ENCODE measurements around the gene NUDCD2. TPM values are rescaled to one million over a fixed set of nuclear protein-coding genes. Genes with fewer than 3 reads are reported as not detected.
"Not testable (repeated sequence)": the region's sequence is repeated elsewhere in the genome, so short reads cannot be mapped to it uniquely, and the experiment has no call there.

The NUDCD2 gene
- total RNA-seq, 2 donors from 2014 or later = 15.7 to 16.4 TPM

DNA sequence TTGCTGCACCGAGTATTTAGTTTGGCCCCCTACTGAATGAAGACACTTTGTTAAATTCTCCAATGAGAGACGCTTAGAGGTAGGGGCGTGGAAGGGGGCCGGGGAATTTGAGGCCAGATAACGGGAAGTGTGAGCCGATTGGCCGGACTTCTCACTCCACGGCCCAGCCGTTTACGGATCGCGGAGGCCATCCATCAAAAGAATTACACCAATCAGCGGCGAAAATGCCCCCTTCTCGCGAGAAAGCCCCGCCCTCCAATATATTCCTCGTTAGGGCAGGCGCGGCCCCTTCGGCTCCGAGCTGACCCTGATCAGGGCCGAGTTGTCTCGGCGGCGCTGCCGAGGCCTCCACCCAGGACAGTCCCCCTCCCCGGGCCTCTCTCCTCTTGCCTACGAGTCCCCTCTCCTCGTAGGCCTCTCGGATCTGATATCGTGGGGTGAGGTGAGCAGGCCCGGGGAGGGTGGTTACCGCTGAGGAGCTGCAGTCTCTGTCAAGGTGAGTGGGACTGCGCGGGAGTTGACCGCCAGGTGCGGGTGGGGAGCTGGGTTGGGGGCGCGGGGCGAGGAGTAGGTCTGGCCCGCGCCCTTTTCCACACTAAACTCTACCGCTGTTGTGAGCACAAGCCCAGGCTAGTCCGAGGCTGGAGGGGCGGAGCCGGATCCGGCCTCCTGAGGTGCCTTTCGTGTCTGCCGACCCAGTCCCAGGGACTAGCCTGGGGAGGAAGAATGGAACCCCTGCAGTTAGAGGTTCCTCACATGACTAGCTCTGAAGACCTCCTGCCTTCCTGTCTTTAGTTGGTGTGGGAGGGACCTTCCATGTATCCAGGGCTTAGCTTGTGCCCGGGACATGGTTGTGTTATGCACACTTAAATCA lies 22.4 kb downstream of the NUDCD2 start, which contains the start of gene CCNG1:
Gene CCNG1, plus strand, starts transcription at position 287 of the 874 bp plus-strand sequence. CDS start 1,662 bp downstream, outside the sequence.
- intact Hi-C loops (cut with DNase I) = no loop called here
- ATAC-seq (peak; percentile 96 to 99), DNase-seq (peak; percentile 96)

DNA sequence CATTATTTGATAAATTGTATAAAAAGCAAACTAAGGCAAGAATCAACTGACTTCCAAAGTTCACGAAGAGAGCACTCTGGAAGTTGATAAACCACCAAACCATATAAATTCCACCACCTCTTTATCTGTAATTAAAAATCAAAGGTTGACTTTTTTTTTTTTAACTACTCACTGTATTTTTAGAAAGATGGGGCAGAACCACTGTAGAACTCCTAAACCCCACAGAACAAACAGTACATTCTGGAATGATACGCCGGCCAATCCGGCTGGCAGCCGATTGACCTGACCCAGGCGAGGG lies 22.9 kb downstream of the NUDCD2 start:
- no peak for ATAC-seq

DNA sequence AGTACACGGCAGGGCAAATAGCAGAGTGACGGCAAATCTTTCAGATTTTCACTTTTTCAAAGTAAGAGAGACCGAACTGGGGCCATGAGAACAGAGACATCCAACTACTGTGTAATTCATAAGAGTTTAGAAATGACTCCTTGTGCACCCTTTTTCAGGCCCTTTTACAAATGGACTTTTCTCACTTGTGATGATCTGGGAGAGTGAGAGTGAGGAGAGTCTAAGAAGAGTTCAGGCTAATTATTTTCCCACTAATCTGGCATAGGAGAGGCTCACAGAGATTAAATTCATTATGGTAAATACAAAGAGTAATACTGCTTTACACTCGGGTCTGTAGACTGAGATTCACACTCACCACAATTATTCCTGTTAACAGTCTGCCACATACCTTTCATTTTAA lies 23.4 kb downstream of the NUDCD2 start:
- DNase-seq = no peak
- intact Hi-C loops (cut with DNase I) = no loop called here
- ATAC-seq = no peak

More for the DNA sequence above, 22.9 kb downstream of the NUDCD2 start:
- no peak for DNase-seq
- intact Hi-C loops (cut with DNase I) = no loop called here

DNA sequence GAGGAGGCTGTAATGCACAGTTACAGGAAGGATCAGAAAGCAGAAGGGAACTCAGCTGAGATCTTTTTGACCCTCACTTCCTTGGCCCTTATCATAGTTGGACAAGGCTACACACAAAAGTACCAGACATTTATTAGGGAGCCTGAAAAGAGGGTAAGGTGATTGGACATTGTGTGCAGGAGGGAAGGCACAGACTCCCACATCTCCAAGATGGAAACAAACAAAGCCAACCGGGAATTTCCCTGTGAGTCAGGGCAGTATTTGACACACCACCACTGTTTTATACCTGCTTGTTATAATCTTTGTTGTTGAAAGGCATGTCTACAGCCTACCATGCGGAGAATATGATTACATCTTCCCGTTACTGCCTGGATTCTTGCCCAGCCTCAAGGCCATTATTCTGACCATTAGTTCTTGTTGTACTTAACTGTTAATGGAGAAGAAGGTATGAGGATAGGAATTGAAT lies 25.5 kb downstream of the NUDCD2 start:
- intact Hi-C loops (cut with DNase I) = no loop called here
- DNase-seq (no peak), ATAC-seq (no peak)

DNA sequence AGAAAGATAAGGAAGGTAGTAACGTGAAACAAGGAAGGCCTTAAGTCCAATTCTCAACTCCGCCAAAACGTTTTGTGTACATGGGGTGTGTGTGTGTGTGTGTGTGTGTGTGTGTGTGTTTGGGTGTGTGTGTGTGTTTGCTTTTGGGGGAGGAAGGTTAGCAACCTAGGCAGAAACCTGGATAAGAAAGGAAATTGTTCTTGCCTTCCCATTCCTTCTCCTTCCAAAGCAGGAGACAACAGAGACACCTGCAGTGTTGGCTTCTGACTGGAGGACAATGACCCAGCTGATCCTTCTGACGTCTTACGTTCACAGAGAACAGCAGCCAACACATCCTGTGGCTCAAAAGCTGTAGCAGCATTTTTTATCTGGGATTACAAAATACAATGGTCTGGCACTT lies 26.6 kb downstream of the NUDCD2 start:
- intact Hi-C loops (cut with DNase I) = no loop called here
- DNase-seq = no peak
- no peak for ATAC-seq

DNA sequence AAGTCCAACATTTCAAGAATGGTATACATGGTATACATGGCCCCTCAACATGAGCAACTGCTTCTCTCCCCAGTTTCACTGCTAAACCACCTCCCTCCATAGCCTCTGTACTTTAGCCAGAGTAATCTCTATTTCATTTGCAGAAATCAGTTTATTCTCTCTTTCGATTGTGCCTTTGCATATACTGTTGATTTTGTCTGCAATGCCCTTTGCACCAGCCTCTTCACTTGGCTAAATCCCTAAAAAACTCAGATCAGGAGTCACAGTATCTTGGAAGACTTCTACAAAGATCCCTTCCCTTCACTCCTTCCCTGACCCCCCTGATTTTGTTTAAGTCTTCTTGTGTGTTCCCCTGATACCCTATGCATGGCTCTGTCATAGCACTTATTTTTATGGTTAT lies 27.4 kb downstream of the NUDCD2 start:
- DNase-seq (no peak), ATAC-seq (no peak)
- intact Hi-C loops (cut with DNase I) = no loop called here

DNA sequence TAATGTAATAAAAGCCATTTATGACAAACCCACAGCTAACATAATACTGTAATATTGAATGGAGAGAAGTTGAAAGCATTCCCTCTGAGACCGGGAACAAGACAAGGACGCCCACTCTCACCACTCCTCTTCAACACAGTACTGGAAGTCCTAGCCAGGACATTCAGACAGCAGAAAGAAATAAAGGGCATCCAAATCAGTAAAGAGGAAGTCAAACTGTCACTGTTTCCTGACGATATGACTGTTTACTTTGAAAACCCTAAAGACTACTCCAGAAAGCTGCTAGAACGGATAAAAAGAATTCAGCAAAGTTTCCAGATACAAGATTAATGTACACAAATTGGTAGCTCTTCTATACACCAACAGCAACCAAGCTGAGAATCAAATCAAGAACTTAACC lies 33.8 kb downstream of the NUDCD2 start:
- intact Hi-C loops (cut with DNase I); DNase-seq; ATAC-seq: not testable (repeated sequence)

DNA sequence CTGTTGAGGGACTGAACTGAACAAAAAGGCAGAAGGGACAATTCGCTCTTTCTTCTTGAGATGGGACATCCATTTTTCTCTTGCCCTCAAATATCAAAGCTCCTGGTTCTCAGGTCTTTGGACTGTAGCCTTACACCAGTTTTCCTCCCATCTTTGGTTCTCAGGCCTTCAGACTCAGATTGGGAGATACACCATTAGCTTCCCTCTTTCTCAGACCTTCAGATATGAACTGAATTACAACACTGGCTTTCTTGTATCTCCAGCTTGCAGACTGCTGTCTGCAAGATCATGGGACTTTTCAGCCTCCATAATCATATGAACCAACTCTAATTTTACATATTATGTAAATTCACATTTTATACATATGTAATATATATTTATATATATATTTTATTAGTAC lies 35.1 kb downstream of the NUDCD2 start:
- intact Hi-C loops (cut with DNase I) = no loop called here
- ATAC-seq (no peak), DNase-seq (no peak)

DNA sequence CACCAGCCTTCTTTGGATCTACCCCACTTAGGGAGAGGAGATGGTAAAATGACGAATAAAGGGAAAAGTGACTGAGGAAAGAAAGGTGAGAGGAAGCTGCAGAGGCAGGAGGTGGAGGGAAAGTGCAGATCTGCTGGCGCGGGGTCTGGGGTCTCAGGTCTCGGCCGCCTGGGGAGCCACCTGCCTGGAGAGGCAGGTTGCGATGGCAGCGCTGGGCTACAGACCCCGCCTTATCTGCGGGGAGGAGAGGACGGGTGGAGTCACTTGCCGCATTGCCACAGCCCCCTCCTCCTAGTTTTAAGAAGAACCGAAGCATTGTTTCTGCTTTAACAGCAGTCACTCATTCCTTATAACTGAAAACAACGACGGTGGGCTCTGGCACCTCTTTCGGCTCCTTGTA lies 44.2 kb downstream of the NUDCD2 start:
- intact Hi-C loops (cut with DNase I); DNase-seq; ATAC-seq: not testable (repeated sequence)

DNA sequence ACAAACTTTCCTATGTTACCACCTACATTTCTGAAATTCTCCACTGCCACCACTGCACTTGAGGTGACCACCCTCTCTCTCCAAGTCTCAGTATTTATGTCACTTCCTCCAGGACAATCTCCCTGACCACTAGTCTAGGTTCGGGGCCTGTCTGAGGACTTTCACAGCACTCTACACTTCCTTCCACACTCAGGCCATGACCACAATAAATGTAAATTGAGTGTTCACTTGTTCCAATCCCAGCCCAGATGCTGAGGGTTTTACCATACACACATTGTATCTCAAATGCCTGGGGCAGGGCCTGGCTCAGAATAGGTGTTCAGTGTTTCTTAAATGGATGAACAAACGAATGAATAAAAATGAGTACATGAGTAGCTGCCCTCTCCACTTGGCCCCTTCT lies 49.4 kb downstream of the NUDCD2 start:
- no peak for DNase-seq
- intact Hi-C loops (cut with DNase I) = no loop called here
- no peak for ATAC-seq

DNA sequence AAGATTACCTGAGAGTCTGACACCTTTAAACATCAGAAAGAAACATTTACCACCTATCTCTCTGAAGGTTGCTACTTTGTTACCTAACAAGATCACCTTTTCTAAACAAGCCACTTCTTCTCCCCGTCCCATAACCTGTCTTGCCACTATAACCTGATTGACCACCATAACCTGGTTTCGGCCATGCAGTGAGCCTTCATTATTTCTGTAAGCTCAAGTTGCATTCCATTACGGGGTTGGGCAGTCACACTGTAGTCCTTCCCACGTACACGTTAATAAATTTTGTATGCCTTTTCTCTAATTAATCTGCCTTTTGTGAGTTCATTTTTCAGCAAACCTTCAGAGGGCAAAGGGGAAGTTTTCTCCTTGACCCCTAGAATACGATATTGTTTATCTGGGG lies 50.5 kb downstream of the NUDCD2 start:
- intact Hi-C loops (cut with DNase I) = no loop called here
- DNase-seq = no peak
- ATAC-seq = no peak

DNA sequence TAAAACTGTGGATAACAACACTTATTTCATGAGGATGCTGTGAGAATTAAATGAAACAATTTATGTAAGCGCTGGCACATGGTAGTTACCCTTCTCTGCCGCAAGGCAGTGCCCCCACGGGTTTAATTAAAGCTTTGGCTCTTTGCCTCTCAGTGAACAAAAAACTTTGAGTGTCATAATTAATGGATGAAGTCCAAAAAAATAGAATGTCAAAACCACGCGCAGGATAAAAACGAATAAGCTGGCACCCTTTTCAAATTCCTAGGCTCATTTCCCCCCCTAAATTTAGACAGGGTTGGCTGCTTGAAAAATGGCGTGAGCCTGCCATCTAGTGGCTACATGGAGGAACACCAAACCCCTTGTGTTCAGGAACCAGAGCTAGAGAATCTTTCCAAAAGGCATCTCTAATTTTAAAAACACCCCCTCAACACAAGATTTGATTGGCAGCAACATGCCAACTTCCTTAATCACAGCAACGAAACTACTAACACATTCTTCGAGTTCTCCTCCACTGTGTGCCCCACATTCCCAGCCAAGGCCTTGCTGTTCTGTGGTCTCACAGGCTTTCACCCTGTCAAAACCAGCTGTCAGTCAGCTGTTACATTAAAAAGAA lies 51.5 kb downstream of the NUDCD2 start:
- peak; percentile 52 for DNase-seq
- peak; percentile 88 to 93 for ATAC-seq
- intact Hi-C loops (cut with DNase I) = no loop called here

DNA sequence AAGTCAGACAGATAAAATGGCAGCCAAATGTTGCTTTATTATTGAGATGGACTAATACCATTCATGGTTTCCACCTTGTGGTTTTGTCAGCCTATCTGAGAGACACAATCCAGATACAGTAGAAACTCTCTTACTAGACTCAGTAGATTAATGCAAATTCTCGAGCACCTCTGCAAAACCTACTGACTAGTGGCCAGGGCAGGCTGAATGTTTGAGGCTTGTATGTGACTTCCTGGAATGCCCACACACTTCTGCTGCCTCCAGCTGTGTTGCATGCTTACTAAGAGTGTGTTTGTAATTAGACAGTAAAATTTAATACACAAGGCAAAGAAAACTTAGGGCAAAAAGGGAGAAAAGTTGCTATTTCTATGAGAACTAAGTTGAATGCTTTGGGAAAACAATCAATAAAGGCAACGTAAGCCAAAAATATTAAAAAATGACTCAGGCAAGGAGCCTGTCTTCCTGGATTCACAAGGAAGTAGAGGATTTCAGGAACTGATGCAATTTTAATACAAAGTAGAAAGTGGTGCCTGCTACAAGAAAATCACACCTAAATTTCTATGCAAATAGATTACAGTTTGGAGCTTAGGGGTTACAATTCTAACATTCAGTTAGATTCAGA lies 52.8 kb downstream of the NUDCD2 start:
- ATAC-seq (no peak), DNase-seq (no peak)
- intact Hi-C loops (cut with DNase I) = no loop called here

DNA sequence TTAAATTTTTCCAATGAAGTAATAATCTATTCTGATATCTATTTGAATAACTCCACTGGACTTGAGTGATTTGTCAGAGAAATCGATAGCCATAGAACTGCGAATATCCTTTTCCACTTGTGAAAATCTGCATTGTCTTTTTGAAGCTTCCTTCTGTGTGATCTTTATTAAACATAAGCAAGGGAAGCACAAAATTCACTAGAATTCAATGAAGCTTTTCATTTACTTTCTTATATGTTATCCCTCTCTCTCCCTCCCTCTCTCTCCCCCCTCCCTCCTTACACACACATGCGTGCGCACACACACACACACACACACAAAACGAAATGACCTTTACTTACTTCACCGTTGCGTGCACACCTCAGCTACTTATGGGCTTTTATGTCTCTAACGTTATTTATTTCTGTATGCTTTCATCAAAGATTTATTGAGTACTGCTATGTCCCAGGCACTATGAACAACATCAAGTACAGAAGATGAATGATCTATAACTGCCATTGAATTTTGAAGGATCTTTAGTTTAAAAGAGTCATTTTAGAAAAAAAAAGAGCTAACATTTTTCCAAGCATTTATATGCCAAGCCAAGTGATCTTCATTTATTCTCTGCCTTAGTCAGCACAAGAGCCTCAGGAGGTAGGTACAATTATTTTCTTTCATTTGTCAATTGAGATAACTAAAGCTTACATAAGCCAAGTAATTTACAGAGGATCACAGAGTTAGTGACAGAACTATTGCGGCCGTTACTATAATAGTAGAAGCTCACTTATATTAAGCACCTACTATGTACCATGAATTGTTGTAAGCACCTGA lies 55.3 kb downstream of the NUDCD2 start:
- intact Hi-C loops (cut with DNase I) = no loop called here
- ATAC-seq (no peak), DNase-seq (no peak)

DNA sequence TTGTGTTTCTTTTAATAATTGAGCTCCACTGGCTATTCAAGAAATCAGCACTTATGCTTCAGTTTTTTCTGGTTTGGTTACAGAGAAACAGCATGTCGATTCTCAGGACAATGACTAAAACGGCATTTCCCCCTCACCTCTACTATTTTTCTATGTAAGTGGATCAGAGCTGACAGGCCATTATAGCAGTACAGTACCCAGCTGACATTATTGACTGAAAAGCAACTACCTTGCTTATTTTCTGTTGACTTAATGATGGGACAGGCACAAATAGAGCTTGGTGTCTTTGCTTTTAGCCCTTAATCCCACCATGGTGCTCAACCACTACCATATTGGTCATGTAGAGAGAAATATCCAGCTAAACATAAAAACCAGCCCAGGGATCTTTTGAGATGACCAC lies 57.9 kb downstream of the NUDCD2 start:
- intact Hi-C loops (cut with DNase I) = no loop called here
- DNase-seq = no peak
- ATAC-seq = no peak

DNA sequence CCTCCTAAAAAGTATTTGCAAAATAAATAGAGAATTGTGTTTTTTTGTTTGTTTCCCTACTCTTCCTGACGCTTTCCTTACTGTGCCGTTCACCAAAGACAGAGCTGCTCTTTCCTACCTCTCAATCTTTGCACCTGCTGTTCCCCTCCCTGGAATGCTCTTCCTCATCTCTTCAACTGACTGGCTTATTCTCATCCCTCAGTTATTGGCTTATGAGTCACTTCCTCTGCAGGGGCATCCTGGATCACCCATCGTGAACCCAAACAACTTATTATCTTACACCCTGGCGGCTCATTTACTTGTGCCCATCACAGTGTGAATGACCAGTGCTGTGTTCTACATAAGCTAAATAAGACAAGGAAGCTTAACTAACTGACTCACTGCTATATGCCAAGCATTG lies 58.6 kb downstream of the NUDCD2 start:
- no peak for DNase-seq
- intact Hi-C loops (cut with DNase I) = no loop called here
- no peak for ATAC-seq

DNA sequence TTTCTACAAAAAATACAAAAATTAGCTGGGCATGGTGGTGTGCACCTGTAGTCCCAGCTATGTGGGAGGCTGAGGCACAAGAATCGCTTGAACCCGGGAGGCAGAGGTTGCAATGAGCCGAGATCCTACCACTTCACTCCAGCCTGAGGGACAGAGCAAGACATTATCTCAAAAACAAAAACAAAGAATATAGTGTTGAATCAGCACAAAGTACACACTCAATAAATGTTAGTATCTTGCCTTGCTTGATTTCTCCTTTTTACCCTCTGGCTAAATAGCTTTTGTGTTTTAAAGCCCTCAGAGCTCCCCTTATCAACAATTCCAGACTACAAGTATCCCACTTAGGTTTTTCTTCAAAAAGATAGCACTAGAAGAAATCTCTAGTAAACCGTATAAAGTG lies 60.0 kb downstream of the NUDCD2 start:
- DNase-seq (no peak), ATAC-seq (no peak)
- intact Hi-C loops (cut with DNase I) = no loop called here

DNA sequence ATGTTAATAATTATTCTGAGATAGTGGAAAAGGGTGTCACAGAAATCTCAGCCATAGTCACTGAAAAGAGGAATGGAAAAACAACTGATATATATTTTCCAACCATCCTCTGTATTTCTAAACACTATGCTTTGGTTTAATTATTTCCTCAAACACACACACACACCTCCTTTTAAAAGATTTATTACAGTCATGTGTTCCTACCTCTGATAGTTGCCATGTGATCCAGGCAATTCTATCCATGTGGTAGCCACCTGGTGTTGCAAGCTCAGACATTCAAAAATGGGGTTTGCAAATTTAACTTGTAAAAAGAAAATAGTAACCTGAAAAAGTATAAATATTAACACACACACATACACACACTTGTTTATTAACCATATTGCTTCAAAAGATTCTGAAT lies 62.5 kb downstream of the NUDCD2 start:
- ATAC-seq = no peak
- no peak for DNase-seq
- intact Hi-C loops (cut with DNase I) = no loop called here

DNA sequence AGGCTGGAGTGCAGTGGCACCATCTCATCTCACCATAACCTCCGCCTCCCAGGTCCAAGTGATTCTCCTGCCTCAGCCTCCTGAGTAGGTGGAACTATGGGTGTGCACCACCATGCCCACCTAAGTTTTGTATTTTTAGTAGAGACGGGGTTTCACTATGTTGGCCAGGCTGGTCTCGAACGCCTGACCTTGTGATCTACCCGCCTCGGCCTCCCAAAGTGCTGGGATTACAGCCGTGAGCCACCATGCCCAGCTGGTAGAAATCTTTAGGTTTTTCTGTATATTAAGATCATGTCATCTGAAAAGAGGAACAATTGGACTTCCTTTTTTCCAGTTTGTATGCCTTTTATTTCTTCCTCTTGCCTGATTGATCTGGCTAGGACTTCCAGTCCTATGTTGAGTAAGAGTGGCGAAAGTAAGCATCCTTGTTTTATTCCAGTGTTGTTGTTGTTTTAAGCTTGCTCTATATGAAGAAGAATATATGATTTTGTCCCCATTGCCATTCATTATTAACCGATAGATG lies 63.0 kb downstream of the NUDCD2 start:
- DNase-seq; ATAC-seq; intact Hi-C loops (cut with DNase I): not testable (repeated sequence)

Measured in left cardiac atrium (tissue), 4 donors.